ENCODE measurements around the gene DEUP1. TPM values are rescaled to one million over a fixed set of nuclear protein-coding genes. Genes with fewer than 3 reads are reported as not detected.

DEUP1 gene
- total RNA-seq, 1 experiment from 2014 or later, result not detected

DNA sequence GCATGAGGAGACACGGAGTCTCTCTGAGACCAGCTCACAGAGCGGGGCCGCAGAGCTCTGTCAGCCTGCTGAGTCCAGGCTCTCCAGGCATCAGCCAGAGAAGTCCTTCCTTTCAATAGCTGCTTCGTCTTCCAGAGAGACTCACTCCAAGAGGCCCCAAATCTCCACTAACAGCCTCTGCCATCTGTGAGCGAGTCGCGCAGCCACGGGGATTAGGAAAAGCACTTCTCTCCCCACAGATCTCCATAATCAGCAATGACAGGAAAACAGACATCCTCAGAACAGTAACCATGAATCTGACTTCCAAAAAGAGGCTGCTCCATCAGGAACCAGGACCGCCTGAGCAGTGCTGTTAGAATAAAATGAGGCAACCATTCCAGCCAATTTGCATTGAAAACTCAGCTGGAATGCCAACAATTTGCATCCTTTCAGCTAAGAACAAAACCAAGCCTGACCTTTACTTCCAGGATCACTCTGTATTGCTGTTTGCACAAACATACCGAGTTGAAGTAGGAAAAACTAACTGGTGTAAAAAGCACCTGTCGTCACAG is 147.2 kb downstream of the DEUP1 start:
- ChIA-PET RAD21 (ENCODE audit: low non-redundant PET in 1 of 2, low total read pairs in 2 of 2, uncharacterized antibody in 2 of 2, unreplicated experiment in 2 of 2) (no interaction called here), CTCF (no interaction called here), POLR2A (no interaction called here)
- ATAC-seq, result no peak
- Histone ChIP-seq H3K9me2 (ENCODE audit: insufficient read depth) (no peaks in the 10 kb centered on the region), H3K4me2 (ENCODE audit: low read length) (no peak overlapping the region), H3K9me3 (ENCODE audit: control insufficient read depth in 1 of 2, insufficient read depth in 1 of 2, low read depth in 1 of 2, low read length in 2 of 2) (no peaks in the 10 kb centered on the region), H3K4me3 (replicated peaks in 1 of 2; ENCODE audit: low read depth in 1 of 2, low read length in 2 of 2) (no peak overlapping the region), H4K20me1 (ENCODE audit: insufficient read depth) (no peaks in the 10 kb centered on the region), H3K27me3 (ENCODE audit: insufficient read depth, low read length) (no peaks in the 10 kb centered on the region), H3K27ac (ENCODE audit: low read depth, low read length) (no peak overlapping the region), H3K4me1 (ENCODE audit: control insufficient read depth in 1 of 2, insufficient read depth in 2 of 2, low read length in 2 of 2) (no peaks in the 10 kb centered on the region), H3K79me2 (ENCODE audit: insufficient read depth, low read length) (no peaks in the 10 kb centered on the region), H3K9ac (ENCODE audit: low read length) (no peak overlapping the region), H2AFZ (ENCODE audit: low read depth, low read length, poor library complexity, severe bottlenecking) (no peak overlapping the region), H3K36me3 (ENCODE audit: control insufficient read depth in 1 of 2, insufficient read depth in 2 of 2, low read length in 2 of 2) (no peaks in the 10 kb centered on the region)
- intact Hi-C loops (cut with micrococcal nuclease), result no loop called here
- no peak for DNase-seq (ENCODE audit: low read depth, low spot score)
- BruUV-seq (replicated peaks), result no TSS peak
- TF ChIP-seq, protein P1, sequence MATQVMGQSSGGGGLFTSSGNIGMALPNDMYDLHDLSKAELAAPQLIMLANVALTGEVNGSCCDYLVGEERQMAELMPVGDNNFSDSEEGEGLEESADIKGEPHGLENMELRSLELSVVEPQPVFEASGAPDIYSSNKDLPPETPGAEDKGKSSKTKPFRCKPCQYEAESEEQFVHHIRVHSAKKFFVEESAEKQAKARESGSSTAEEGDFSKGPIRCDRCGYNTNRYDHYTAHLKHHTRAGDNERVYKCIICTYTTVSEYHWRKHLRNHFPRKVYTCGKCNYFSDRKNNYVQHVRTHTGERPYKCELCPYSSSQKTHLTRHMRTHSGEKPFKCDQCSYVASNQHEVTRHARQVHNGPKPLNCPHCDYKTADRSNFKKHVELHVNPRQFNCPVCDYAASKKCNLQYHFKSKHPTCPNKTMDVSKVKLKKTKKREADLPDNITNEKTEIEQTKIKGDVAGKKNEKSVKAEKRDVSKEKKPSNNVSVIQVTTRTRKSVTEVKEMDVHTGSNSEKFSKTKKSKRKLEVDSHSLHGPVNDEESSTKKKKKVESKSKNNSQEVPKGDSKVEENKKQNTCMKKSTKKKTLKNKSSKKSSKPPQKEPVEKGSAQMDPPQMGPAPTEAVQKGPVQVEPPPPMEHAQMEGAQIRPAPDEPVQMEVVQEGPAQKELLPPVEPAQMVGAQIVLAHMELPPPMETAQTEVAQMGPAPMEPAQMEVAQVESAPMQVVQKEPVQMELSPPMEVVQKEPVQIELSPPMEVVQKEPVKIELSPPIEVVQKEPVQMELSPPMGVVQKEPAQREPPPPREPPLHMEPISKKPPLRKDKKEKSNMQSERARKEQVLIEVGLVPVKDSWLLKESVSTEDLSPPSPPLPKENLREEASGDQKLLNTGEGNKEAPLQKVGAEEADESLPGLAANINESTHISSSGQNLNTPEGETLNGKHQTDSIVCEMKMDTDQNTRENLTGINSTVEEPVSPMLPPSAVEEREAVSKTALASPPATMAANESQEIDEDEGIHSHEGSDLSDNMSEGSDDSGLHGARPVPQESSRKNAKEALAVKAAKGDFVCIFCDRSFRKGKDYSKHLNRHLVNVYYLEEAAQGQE (IDR thresholded peaks at IDR 0.05; ENCODE audit: low read depth), result no peak
- TF ChIP-seq SP1 (IDR thresholded peaks at IDR 0.05; ENCODE audit: low read depth), result no peak
- TF ChIP-seq ZBTB33 (IDR thresholded peaks at IDR 0.05; ENCODE audit: extremely low read depth, insufficient replicate concordance, low read length), result no peak
- TF ChIP-seq RAD21 (IDR thresholded peaks at IDR 0.05; ENCODE audit: low read depth), result no peak
- TF ChIP-seq, protein P2, sequence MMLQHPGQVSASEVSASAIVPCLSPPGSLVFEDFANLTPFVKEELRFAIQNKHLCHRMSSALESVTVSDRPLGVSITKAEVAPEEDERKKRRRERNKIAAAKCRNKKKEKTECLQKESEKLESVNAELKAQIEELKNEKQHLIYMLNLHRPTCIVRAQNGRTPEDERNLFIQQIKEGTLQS (IDR thresholded peaks at IDR 0.05), result no peak
- TF ChIP-seq CBX3 (IDR thresholded peaks at IDR 0.05; ENCODE audit: low read depth), result no peak
- no peak for TF ChIP-seq YY1 (IDR thresholded peaks at IDR 0.05; ENCODE audit: extremely low read depth, insufficient replicate concordance, low read depth, low read length)
- TF ChIP-seq CEBPB (IDR thresholded peaks at IDR 0.05; ENCODE audit: low read depth), result no peak
- no peak for TF ChIP-seq ZNF274 (IDR thresholded peaks at IDR 0.05; ENCODE audit: low read depth, low read length)
- no peak for TF ChIP-seq FOSL1 (IDR thresholded peaks at IDR 0.05; ENCODE audit: low read depth)
- TF ChIP-seq EZH2 (IDR thresholded peaks at IDR 0.05), result no peak
- no peak for TF ChIP-seq EGR1 (IDR thresholded peaks at IDR 0.05; ENCODE audit: low read depth)
